Activated CD8-positive, alpha-beta memory T cell treated with anti-CD3 and anti-CD28 coated beads, Interleukin-2, amount 50 U/mL, for 4 hours (primary cell): ENCODE data around the gene ERCC6L2.

Source experiments
- DNase-seq: peaks from one replicate; pipeline ENCODE4 v3.0.0-alpha.2; 2020

The ERCC6L2 gene

DNA sequence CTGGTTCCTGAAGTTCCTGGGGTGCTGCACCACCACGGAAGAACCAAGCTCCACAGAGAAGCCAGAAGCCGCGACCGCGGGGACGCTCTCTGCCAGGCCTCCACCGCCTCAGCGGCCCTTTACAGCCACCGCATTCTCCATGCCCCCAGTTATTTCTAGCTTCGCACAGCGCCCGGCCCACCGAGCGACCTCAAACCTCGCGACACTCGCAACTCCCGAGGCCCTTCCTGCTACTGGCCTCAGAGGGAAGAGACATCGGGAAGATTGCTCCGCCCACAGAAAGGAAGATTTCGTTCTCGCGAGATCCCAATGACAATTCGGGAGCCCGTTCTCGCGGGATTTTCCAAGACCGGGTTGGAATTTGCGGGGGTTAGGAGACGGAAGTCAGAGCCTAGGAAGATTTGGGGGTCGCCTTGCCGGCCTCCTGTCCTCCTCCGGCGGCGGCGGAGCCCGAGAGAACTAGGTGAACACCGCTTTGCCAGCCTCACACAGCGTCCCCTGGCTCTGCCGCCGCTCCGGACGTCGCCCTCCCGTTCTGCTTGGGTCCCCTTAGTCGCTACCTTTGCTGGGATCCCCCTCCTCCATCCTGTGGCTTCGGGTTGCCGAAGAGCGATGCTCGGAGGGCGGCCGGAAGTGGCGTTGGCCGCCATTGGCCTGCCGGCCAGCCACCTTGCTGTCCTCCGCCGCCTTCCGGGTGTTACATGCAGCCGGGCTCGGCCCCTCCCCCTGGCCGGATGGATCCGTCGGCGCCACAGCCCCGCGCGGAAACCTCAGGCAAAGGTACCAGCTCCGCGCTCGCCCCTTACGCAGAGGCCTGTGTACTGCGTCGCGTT, at the start of gene ERCC6L2:
Gene ERCC6L2 (plus strand): TSS at position 387 of the 833 bp plus-strand sequence. CDS start 348 bp downstream, at position 735.
- peak; percentile 89 for DNase-seq

- DNase-seq = no peak
Measured at GRCh38 chr9:95826183-95826838, 49.2 kb upstream of the ERCC6L2 start.

DNA sequence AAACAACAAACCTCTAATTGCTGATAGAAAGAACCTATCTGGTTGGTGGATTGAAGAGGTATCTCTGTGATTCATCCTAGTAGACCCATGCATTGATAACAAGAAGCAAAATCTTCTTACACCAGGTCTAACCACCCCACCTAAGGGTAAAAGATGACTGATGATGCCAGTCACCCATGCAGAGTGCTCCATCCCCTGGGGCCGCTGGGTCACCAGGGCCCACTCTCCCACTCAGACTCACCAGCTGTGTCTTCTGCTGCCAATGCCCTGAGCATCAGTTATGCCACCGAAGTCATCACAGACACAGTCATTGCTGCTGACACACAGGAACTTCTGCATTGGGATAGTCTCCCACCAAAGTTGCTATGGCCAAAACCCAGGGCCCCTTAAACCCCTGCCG, 44.7 kb upstream of the ERCC6L2 start:
- no peak for DNase-seq

- DNase-seq = no peak
Measured at GRCh38 chr9:95831810-95832209, 43.7 kb upstream of the ERCC6L2 start.

GRCh38 chr9:95833546-95834178, 41.8 kb upstream of the ERCC6L2 start:
- DNase-seq = no peak

GRCh38 chr9:95834281-95834907, 41.1 kb upstream of the ERCC6L2 start:
- DNase-seq = no peak

DNA sequence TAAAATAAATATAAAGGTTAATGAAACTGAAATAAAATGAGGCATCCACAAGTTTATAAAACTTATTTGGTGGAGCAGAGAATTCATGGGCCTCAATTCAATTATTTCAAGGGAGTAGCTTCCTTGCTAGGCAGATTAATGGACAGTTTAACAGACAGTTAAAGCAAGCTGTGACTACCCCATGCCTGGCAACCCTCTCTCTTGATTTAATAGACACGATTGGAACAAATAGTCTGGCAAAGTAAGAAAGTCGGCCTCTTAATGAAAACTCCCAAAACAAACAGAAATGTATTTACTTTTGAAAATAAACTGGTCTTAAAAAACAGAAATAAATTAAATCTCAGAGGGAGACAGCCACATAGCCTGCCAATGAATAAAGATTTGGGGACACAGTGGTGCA, 40.1 kb upstream of the ERCC6L2 start:
- no peak for DNase-seq

- DNase-seq = no peak
Measured at GRCh38 chr9:95836072-95836471, 39.4 kb upstream of the ERCC6L2 start.

GRCh38 chr9:95839012-95839411, 36.5 kb upstream of the ERCC6L2 start:
- no peak for DNase-seq

DNA sequence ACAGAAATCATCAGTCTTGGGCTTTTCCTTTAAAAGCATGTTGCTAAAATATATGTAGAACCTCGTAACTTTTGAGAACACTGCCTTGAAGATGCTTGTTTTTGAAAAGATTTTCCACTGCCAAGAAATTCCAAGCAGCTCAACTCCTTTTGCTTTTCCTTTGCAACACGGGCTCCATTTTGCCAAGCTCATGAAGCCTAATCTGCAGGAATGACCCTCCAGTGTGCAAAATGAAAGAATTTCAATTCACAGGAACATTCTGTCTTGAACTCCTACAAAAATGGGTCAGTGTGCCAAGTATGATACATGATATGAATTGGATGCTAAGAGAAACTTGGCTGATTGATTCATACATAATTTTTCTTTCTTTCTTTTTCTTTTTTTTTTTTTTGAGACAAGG, 35.4 kb upstream of the ERCC6L2 start:
- DNase-seq = no peak

GRCh38 chr9:95841377-95841776, 34.1 kb upstream of the ERCC6L2 start:
- DNase-seq = no peak

GRCh38 chr9:95845751-95846150, 29.7 kb upstream of the ERCC6L2 start:
- DNase-seq = no peak

GRCh38 chr9:95848764-95849163, 26.7 kb upstream of the ERCC6L2 start:
- no peak for DNase-seq

- no peak for DNase-seq
Measured at GRCh38 chr9:95852059-95853032, 23.1 kb upstream of the ERCC6L2 start.

DNA sequence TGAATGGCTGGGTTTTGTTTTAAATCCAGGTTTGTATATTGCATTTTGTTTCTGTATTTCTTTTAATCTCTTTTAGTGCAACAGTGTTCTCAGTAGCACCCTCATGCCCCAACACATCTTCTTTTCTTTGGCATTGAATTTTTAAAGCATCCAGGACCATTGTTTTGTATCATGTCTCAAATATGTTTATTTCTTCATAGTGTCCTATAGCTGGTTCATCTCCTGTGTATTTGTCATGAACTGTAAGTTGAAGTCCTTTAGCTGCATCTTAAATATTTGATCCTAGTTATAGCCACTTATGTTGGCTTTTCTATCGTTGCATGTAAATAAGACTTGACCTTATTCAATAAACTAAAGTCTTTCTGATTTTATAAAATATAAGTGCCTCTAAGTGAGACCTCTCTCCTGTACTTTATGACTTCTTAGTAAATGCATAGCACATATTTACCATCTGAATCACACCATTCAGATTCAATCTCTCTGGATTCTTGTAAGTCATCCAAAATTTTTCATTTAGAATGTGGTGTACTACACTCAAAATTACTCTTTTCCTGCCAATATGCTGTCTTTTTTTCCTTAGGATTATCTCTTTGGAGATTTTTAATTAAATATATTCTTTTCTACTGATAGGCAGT, 21.0 kb upstream of the ERCC6L2 start:
- no peak for DNase-seq

GRCh38 chr9:95855961-95856360, 19.5 kb upstream of the ERCC6L2 start:
- no peak for DNase-seq

- no peak for DNase-seq
Measured at GRCh38 chr9:95857124-95857523, 18.4 kb upstream of the ERCC6L2 start.

DNA sequence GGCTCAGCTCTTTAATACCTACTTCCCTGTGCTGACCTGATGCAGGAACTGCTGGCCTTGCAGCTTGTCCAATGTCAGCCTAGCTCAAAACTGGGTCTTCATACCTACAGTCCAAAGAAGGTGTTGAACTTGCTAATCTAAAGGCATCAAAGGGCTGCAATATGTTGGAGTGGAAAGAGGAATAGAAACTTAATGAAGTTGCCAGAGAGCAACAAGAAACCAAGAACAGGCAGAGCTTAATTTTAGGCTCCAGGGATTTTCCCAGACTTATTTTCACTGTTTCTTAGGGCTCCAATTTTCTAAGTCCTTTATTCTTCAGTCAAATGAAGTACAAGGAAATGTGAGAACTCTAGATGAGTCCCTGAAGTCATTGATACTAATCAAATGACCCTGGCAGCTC, 17.6 kb upstream of the ERCC6L2 start:
- DNase-seq = no peak

DNA sequence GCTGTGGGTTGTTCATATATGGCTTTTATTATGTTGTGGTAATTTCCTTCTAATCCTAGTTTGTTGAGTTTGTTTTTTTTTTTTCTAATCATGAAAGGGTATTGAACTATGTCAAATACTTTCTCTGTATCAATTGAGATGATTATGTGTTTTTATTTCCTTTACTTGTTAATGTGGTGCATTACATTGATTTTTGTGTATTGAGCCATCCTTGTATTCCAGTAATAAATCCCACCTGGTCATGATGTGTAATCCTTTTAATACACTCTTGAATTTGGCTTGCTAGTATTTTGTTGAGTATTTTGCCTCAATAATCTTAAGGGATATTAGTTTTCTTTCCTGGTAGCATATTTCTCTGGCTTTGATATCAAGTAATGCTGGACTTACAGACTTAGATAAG, 13.1 kb upstream of the ERCC6L2 start:
- DNase-seq = no peak

GRCh38 chr9:95864852-95865580, 10.5 kb upstream of the ERCC6L2 start:
- no peak for DNase-seq

- no peak for DNase-seq
Measured at GRCh38 chr9:95870352-95870751, 5.1 kb upstream of the ERCC6L2 start.
